Cardiac muscle cell (in vitro differentiated cells and primary cell): ENCODE data around the gene EGFL7. TPM values are rescaled to one million over a fixed set of nuclear protein-coding genes. Genes with fewer than 3 reads are reported as not detected.

Experiments used
- DNase-seq, 2 donors: peaks; one replicate each; pipeline versions ENCODE4 v3.0.0 to v3.0.0-alpha.2; 2010 to 2017; ENCODE audit warnings: low read depth in 1 of 2, low spot score in 1 of 2
- H3K27ac ChIP-seq: fragments of 200-600 bp; sonication (generic); 2 replicates; pipeline ENCODE4 v1.5.1; 2016
- H3K27me3 ChIP-seq: fragments of 200-600 bp; sonication (generic); 2 replicates; pipeline ENCODE4 v1.6.0; 2016; ENCODE audit warnings: control low read depth
- H3K36me3 ChIP-seq: fragments of 200-600 bp; sonication (generic); 2 replicates; pipeline ENCODE4 v1.5.1; 2016; ENCODE audit warnings: control low read depth
- H3K4me1 ChIP-seq: fragments of 200-600 bp; sonication (generic); 2 replicates; pipeline ENCODE4 v1.8.1; 2017; ENCODE audit warnings: low read depth, mild to moderate bottlenecking, mixed run types
- H3K4me3 ChIP-seq: fragments of 200-600 bp; sonication (generic); 2 replicates; pipeline ENCODE4 v1.5.1; 2016; ENCODE audit warnings: mild to moderate bottlenecking
- H3K9me3 ChIP-seq: fragments of 200-600 bp; sonication (generic); 2 replicates; pipeline ENCODE4 v1.5.1; 2017; ENCODE audit warnings: low read depth, mild to moderate bottlenecking, control low read depth
- CTCF ChIP-seq: IDR thresholded peaks from 2 replicates; pipeline ENCODE4 v1.5.1; 2012; ENCODE audit warnings: low read depth, mild to moderate bottlenecking, low read length
- polyA plus RNA-seq: library from polyadenylated mRNA; unstranded; fragments of >200 nt; fragmentation: Nextera tagmentation; extraction: Ambion mirVana; gene quantifications from 2 replicates; pipeline ENCODE4 v1.2.1, GENCODE V29; 2016
- total RNA-seq: library from RNA; depleted of rRNA; stranded (reverse); fragments of >200 nt; gene quantifications from 2 replicates; pipeline ENCODE4 v1.2.3, GENCODE V29; 2016

EGFL7 gene
- total and polyA plus RNA-seq, 2 experiments from 2014 or later: 50.9 to 82.9 TPM

- Histone ChIP-seq H3K4me1 (no peaks in the 10 kb centered on the region), H3K27me3 (no peaks in the 10 kb centered on the region), H3K36me3 (no peaks in the 10 kb centered on the region), H3K27ac (no peak overlapping the region), H3K4me3 (no peak overlapping the region), H3K9me3 (no peaks in the 10 kb centered on the region)
- TF ChIP-seq CTCF: no peak
- no peak for DNase-seq
Observed at GRCh38 chr9:136676920-136677686, 14.4 kb downstream of the EGFL7 start.

GRCh38 chr9:136678034-136678433 lies 15.3 kb downstream of the EGFL7 start:
- no peaks in the 10 kb centered on the region for H3K36me3 ChIP-seq
- no peaks in the 10 kb centered on the region for H3K9me3 ChIP-seq
- TF ChIP-seq CTCF: no peak
- no peaks in the 10 kb centered on the region for H3K4me1 ChIP-seq
- no peak for DNase-seq
- H3K27ac ChIP-seq: no peak overlapping the region
- H3K27me3 ChIP-seq: no peaks in the 10 kb centered on the region
- no peak overlapping the region for H3K4me3 ChIP-seq

GRCh38 chr9:136678624-136679023 lies 15.9 kb downstream of the EGFL7 start:
- Histone ChIP-seq H3K4me3 (no peak overlapping the region), H3K4me1 (no peaks in the 10 kb centered on the region), H3K27me3 (no peaks in the 10 kb centered on the region), H3K36me3 (no peaks in the 10 kb centered on the region), H3K27ac (no peak overlapping the region), H3K9me3 (no peaks in the 10 kb centered on the region)
- TF ChIP-seq CTCF: no peak
- no peak for DNase-seq

GRCh38 chr9:136679431-136679941 lies 16.8 kb downstream of the EGFL7 start:
- Histone ChIP-seq H3K4me3 (no peak overlapping the region), H3K9me3 (no peaks in the 10 kb centered on the region), H3K4me1 (no peaks in the 10 kb centered on the region), H3K27me3 (no peaks in the 10 kb centered on the region), H3K27ac (no peak overlapping the region), H3K36me3 (no peaks in the 10 kb centered on the region)
- no peak for TF ChIP-seq CTCF
- peak in 1 of 2 donors; percentile 64 for DNase-seq

GRCh38 chr9:136681029-136681428 lies 18.3 kb downstream of the EGFL7 start:
- TF ChIP-seq CTCF: no peak
- Histone ChIP-seq H3K27ac (no peak overlapping the region), H3K4me3 (no peak overlapping the region), H3K4me1 (peaks cover 6% of the 10 kb centered on the region), H3K27me3 (no peaks in the 10 kb centered on the region), H3K36me3 (no peaks in the 10 kb centered on the region), H3K9me3 (no peaks in the 10 kb centered on the region)
- no peak for DNase-seq
